SIG-M5 (cell line): ENCODE measurements around the gene ITGA11.

ENCODE experiments used
- DNase-seq: peaks from one replicate; lab custom pipeline; 2025; lab: John Stamatoyannopoulos, UW

ITGA11 gene

DNA sequence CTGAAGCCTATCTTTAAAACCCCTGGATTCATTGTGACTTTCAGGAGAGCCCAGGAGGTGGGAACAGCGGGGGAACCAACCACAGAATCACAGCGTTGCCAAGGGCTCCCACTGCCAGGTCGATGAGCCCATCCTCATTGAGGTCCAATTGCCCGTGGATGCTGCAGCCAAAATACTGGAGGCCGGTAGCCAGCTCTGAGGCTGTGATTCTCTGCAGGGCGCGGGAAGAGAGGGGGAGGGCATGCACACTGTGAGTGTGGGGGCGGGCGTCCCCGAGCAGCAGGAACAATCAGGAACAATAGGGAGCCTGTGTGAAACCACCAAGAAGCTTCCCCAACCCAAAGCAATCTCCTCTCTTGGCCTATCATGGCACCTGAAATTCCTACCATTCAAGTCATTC, 101.1 kb downstream of the ITGA11 start:
- no peak for DNase-seq

- DNase-seq, result no peak
These were observed 101.5 kb downstream of the ITGA11 start for GRCh38 chr15:68330416-68330815.

DNA sequence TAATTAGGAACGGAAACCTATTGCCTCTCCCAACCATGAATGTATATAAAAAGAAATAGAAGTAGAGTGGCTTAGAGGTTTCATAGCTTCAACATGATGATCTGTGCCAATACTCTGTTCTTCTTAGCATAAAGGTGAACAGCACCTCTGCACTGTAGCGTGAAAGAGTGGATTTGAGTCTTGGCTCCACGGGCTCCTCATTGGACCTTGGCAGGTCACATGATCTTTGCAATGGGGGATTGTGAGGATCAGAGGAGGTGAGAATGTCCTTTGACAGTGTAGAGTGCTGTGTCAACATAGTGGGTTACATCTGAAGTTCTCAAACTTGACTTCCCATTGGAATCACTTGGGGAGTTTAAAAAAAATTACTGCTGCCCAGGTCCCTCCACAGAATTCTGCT, 103.0 kb downstream of the ITGA11 start:
- DNase-seq, result no peak

DNA sequence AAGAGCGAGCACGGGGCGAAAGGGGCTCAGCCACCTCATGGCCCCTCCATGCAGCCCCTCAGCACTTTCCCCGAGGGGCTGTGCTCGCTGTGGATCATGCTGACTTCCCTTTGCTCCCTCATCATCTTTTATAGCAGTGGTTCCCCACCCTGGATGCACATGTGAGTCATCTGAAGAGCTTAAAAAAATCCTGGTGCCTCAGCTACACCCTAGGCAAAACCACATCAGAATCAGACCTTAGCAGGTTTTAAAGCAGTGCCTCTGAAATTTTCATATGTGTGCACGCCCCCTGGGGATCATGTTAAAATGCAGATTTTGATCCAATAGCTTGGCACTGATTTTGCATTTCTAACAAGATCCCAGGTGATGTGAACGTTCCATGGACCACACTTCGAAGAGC, 103.5 kb downstream of the ITGA11 start:
- DNase-seq, result no peak

GRCh38 chr15:68326711-68327354, 105.1 kb downstream of the ITGA11 start:
- DNase-seq, result no peak

GRCh38 chr15:68325726-68326125, 106.2 kb downstream of the ITGA11 start:
- DNase-seq, result no peak

- DNase-seq, result no peak
These were observed 109.2 kb downstream of the ITGA11 start for GRCh38 chr15:68322796-68323195.

DNA sequence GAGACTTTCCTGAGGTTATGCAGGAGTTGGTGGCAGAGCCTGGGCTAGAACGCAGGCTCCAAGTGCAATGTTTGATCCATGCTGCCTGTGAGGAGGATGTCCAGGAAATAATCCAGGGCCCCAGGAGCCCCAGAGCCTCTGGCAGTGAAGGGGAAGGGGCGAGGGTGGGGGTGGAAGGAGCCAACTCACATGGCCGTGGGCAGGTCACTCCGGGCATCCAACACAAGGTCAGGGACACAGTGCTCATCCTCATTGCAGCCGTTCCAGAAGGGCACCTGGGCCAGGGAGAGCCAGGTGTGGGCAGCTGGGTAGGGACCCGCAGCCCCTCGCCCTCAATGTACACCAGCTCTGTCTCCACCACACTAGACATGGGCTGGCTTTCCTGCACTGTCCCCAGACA, 110.7 kb downstream of the ITGA11 start:
- no peak for DNase-seq

GRCh38 chr15:68319997-68320396, 112.0 kb downstream of the ITGA11 start:
- DNase-seq, result no peak

DNA sequence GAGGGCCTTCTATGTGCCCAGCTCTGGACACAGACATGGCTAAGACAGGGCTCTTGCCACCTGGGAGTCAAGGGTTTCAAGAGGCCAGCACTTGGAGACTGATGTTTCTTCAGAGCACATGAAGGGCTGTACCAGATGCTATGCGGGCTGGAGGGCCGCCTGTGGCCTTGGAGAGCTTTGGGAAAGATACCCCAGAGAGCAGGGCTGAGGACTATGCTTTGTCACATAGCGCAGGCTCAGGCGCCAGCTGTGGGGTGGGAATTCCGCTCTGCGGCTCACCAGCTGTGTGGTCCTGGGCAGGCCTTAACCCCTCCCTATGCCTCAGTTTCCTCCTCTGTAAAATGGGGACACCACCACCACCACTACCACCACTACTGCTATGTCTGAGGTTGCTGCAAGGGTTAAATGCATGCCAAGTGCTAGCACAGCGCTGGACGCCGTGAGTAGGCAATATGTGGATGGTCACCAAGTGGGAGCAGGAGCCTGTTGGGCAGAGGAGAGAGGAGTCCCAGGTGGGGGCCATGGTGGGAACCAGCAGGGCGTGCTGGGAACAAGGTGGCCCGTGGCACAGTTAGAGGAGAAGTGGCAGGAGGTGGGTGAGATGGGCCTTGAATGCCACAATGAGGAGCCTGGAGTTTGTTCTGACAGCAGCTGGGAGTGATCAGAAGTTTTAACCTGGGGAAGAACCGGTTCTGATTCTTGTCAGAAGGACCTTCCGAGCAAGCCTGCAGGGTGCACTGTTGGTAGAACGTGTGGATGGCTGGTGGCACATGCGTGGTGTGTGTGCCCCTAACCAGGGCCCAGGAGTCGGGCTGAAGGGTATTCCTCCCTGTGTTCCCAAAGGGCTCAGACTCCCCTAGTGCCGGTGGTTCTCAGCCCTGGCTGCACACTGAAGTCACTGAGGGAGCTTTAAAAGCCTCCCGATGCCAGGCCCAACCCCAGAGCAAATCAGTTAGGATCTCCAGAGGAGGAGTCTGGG, 112.7 kb downstream of the ITGA11 start:
- DNase-seq, result no peak

DNA sequence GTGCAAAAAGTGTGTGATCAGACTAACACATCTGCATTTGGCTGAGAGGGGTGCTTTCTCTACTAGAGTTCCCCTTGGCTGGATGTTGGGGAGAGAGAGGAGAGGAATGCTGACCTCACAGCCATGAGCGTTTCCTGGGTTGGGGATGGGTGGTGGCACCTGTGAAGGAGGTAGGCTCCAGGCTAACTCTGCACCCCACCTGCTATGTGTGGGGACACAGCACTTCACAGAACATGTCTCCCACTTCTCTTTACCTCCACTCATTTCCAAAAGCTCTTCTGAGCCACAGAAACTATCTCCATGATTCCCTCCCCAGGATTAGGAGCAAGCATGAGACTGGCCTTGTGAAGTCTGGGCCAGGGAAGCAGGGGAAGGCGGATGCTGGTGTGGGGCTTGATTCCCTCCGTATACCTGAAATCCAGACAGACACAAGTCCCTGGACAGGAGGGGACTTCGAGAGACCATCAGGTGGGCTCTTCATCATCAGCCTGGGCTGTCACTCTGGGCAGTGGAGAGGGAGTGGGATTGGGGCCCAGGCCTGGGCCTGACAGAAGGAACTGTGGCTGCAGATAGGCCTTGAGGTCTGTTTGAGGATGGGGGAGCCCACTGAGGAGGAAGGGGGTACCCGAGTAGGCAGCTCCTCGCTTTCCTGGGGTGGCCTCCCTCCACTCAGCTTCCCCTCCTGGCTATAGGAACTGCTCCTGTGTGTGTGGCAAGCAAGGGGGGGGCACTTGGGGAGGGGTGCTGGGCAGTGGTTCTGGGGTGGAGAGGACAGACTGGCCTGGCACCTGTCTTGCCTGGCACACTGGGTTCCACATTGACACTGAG, 113.7 kb downstream of the ITGA11 start:
- DNase-seq, result no peak

GRCh38 chr15:68317281-68318007, 114.5 kb downstream of the ITGA11 start:
- no peak for DNase-seq

GRCh38 chr15:68316061-68316804, 115.7 kb downstream of the ITGA11 start:
- DNase-seq, result no peak

DNA sequence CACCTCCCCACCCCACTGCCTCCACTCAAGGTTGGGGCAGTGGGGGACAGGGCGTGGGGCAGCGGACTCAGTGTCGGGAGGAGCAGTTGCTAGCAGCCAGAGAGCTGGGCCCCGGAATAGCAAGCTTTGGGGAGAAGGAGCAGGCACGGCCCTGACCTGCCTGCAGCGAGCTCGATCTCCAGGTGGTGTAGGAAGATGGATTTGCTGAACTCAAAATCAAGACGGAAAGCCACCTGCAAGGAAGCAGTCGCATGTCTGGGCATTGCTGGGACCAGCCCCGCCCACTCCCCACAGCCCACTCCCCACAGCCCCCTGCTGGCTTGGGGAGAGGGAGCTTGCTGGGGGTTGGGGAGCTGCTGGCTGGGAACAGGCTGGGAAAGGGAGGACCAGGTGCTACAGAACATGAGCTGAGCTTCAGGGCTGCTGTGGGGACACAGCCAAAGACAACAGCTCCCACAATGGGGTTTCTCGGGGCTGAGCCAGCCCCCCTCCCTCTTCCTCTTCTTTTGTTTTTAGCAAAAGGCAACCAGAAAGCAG, 116.4 kb downstream of the ITGA11 start:
- no peak for DNase-seq

DNA sequence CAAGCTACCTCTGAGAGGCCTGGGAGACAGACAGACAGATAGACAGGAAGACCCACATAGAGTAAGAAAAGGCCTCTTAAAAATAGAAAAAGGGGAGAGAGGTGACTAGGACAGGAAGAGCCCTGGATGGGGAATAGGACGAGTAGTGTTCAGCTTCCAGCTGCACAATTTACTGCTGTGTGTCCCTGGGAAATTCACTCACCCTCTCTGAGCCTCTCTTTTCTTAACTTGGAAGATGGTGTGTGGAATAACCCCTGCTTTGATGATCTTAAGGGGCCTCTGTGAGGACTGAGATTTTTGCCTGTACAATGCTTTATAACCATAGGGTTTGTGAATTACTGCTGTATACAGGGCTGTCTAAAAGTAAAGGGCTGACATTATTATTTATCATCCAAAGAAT, 116.9 kb downstream of the ITGA11 start:
- no peak for DNase-seq

- no peak for DNase-seq
These were observed 117.4 kb downstream of the ITGA11 start for GRCh38 chr15:68314563-68314962.

GRCh38 chr15:68313501-68314410, 118.2 kb downstream of the ITGA11 start:
- DNase-seq, result no peak

DNA sequence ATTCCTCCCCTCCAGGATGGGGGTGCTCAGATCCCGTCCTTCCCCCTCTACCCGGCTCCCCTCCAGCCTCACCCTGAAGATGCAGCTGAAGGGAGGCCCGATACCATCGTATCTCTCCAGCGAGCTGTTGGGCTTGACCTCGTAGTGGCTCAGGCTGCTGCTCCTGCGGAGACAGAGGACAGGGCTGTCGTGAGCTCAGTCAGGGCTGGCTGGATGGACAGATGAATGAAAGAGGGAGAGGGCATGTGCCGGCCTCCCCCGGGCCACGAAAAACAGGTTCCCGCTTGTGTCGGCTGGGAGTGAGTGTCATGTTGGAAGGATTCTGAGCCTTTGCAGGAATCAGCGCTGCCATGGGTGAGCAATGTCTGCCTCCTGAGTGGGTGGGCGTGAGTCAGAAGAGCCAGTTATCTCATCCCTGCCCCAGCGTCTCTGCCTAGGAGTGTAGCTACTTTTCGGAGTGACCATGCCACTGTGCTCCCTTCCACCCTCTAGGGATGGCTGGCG, 119.2 kb downstream of the ITGA11 start:
- no peak for DNase-seq

DNA sequence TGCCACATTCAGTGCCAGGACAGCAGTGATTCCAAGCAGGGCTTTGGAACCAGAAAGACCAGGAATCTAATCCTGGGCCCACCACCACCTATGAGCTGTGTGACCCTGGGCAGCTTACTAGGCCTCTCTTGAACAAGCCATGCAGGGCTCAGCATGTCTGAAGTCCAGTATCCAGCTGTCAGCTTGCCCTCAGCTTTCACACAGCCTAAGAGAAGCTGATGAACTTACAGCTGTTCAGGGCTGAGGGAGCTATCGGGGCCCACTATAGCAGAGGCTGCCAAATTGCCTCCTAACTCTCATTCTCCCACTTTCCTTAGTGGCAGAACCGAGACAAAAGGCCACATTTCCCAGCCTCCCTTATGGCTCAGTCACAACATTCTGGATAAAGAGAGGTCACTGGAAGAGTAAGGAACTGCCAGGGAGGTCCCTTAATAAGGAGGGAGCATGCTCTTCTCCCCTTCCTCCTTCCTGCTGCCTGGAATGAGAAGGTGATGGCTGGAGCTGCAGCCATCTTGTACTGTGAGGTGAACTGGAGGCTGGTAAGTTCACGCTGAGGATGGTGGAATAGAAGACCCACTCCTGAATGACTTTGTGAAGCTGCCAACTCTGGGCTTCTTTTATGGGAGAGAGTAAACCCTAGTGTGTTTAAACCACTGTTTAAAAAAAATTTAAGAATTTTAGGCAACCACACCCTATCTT, 120.0 kb downstream of the ITGA11 start:
- no peak for DNase-seq
